H9 (cell line): ENCODE data around the gene PTCD1. TPM values are rescaled to one million over a fixed set of nuclear protein-coding genes. Genes with fewer than 3 reads are reported as not detected.

ENCODE experiments used
- DNase-seq: peaks from one replicate; pipeline ENCODE4 v3.0.0-alpha.2; 2017
- H2AFZ ChIP-seq: one replicate; pipeline ENCODE4 v1.6.1; 2013; ENCODE audit warnings: mild to moderate bottlenecking, low read length, control low read depth, moderate library complexity
- H2AK5ac ChIP-seq: 2 replicates; pipeline ENCODE4 v1.6.1; 2013; ENCODE audit warnings: low read length, control low read depth, mixed read lengths; ENCODE audit not compliant: insufficient read length
- H2BK120ac ChIP-seq: one replicate; pipeline ENCODE4 v1.6.1; 2013; ENCODE audit warnings: low read depth, mild to moderate bottlenecking, low read length, control low read depth, inconsistent platforms; ENCODE audit not compliant: poor library complexity, severe bottlenecking
- H2BK12ac ChIP-seq: 2 replicates; pipeline ENCODE4 v1.6.1; 2013; ENCODE audit warnings: low read length, control low read depth, mixed read lengths, low read depth; ENCODE audit not compliant: insufficient read length
- H2BK15ac ChIP-seq: 2 replicates; pipeline ENCODE4 v1.6.1; 2013; ENCODE audit warnings: low read depth, low read length, control low read depth
- H2BK20ac ChIP-seq: one replicate; pipeline ENCODE4 v1.6.1; 2013; ENCODE audit warnings: low read depth, mild to moderate bottlenecking, low read length, control low read depth, inconsistent platforms; ENCODE audit not compliant: poor library complexity, severe bottlenecking
- H2BK5ac ChIP-seq: 2 replicates; pipeline ENCODE4 v1.6.1; 2013; ENCODE audit warnings: low read length, control low read depth, mixed read lengths; ENCODE audit not compliant: insufficient read length
- H3K14ac ChIP-seq: 2 replicates; pipeline ENCODE4 v1.6.1; 2013; ENCODE audit warnings: low read length, control low read depth; ENCODE audit not compliant: insufficient read depth
- H3K18ac ChIP-seq: 2 replicates; pipeline ENCODE4 v1.6.1; 2013; ENCODE audit warnings: low read depth, mild to moderate bottlenecking, mixed read lengths, low read length, control low read depth; ENCODE audit not compliant: insufficient read length
- H3K23ac ChIP-seq: 2 replicates; pipeline ENCODE4 v1.6.1; 2013; ENCODE audit warnings: low read length, control low read depth, mixed read lengths, low read depth; ENCODE audit not compliant: insufficient read length
- H3K23me2 ChIP-seq: 2 replicates; pipeline ENCODE4 v1.6.1; 2013; ENCODE audit warnings: low read depth, mild to moderate bottlenecking, mixed read lengths, low read length, control low read depth; ENCODE audit not compliant: insufficient read length, poor library complexity, severe bottlenecking
- H3K27ac ChIP-seq: 2 replicates; pipeline ENCODE4 v1.5.1; 2013; ENCODE audit warnings: low read length, control low read depth, mixed read lengths, low read depth; ENCODE audit not compliant: insufficient read length
- H3K27me3 ChIP-seq: 2 replicates; pipeline ENCODE4 v1.6.1; 2013; ENCODE audit warnings: low read length, control low read depth, inconsistent platforms; ENCODE audit not compliant: insufficient read depth
- H3K4ac ChIP-seq: 2 replicates; pipeline ENCODE4 v1.6.1; 2013; ENCODE audit warnings: low read depth, mild to moderate bottlenecking, control low read depth, inconsistent platforms, low read length, moderate library complexity
- H3K4me1 ChIP-seq: 2 replicates; pipeline ENCODE4 v1.6.1; 2013; ENCODE audit warnings: low read length, control low read depth, inconsistent platforms; ENCODE audit not compliant: insufficient read depth
- H3K4me2 ChIP-seq: 2 replicates; pipeline ENCODE4 v1.6.1; 2013; ENCODE audit warnings: low read length, control low read depth, mixed read lengths; ENCODE audit not compliant: insufficient read length, insufficient read depth
- H3K56ac ChIP-seq: 2 replicates; pipeline ENCODE4 v1.6.1; 2013; ENCODE audit warnings: low read depth, mild to moderate bottlenecking, mixed read lengths, low read length, control low read depth; ENCODE audit not compliant: insufficient read length
- H3K79me1 ChIP-seq: 2 replicates; pipeline ENCODE4 v1.6.1; 2013; ENCODE audit warnings: low read depth, mild to moderate bottlenecking, moderate library complexity, low read length, control low read depth, inconsistent platforms; ENCODE audit not compliant: insufficient read depth, poor library complexity, severe bottlenecking
- H3K79me2 ChIP-seq: 2 replicates; pipeline ENCODE4 v1.6.1; 2013; ENCODE audit warnings: low read length, control low read depth, inconsistent platforms; ENCODE audit not compliant: insufficient read depth
- H3K9ac ChIP-seq: 2 replicates; pipeline ENCODE4 v1.6.1; 2013; ENCODE audit warnings: low read length, control low read depth, mixed read lengths; ENCODE audit not compliant: insufficient read length; ENCODE audit errors: extremely low read depth
- H3K9me3 ChIP-seq: one replicate; pipeline ENCODE4 v1.6.1; 2013; ENCODE audit warnings: low read depth, low read length, inconsistent platforms; ENCODE audit not compliant: control insufficient read depth
- H3T11ph ChIP-seq: one replicate; pipeline ENCODE4 v1.6.1; 2013; ENCODE audit warnings: mild to moderate bottlenecking, low read length, control low read depth, inconsistent platforms
- H4K20me1 ChIP-seq: one replicate; pipeline ENCODE4 v1.6.1; 2013; ENCODE audit not compliant: control insufficient read depth, insufficient read length, insufficient read depth
- H4K5ac ChIP-seq: 2 replicates; pipeline ENCODE4 v1.6.1; 2013; ENCODE audit warnings: low read depth, mild to moderate bottlenecking, mixed read lengths, low read length, control low read depth; ENCODE audit not compliant: insufficient read length
- H4K8ac ChIP-seq: replicated peaks from 2 replicates; pipeline ENCODE4 v1.6.1; 2013; ENCODE audit warnings: low read length, control low read depth, mixed read lengths, low read depth; ENCODE audit not compliant: insufficient read length
- H4K91ac ChIP-seq: 2 replicates; pipeline ENCODE4 v1.6.1; 2013; ENCODE audit warnings: low read depth, mild to moderate bottlenecking, moderate library complexity, mixed read lengths, low read length, control low read depth; ENCODE audit not compliant: insufficient read length
- H3K27ac Mint-ChIP-seq, 3 experiments: 2 replicates in 2 of 3; 3 replicates in 1 of 3; pipeline ENCODE4 v1.8.0; 2020 to 2021; ENCODE audit warnings: mixed read lengths in 3 of 3, mild to moderate bottlenecking in 1 of 3, moderate library complexity in 1 of 3
- H3K27me3 Mint-ChIP-seq: 2 replicates; pipeline ENCODE4 v1.8.0; 2021; ENCODE audit warnings: low read depth, mild to moderate bottlenecking, moderate library complexity, mixed read lengths
- H3K36me3 Mint-ChIP-seq, 3 experiments: 2 replicates in 2 of 3; 3 replicates in 1 of 3; pipeline ENCODE4 v1.8.0; 2020 to 2021; ENCODE audit warnings: low read depth in 3 of 3, mixed read lengths in 3 of 3; ENCODE audit not compliant: insufficient read depth in 1 of 3
- H3K4me1 Mint-ChIP-seq, 2 experiments: 2 replicates each; pipeline ENCODE4 v1.8.0; 2020; ENCODE audit warnings: mixed read lengths in 2 of 2
- H3K4me3 Mint-ChIP-seq, 2 experiments: 2 replicates in 1 of 2; 3 replicates in 1 of 2; pipeline ENCODE4 v1.8.0; 2020 to 2021; ENCODE audit warnings: mild to moderate bottlenecking in 2 of 2, mixed read lengths in 2 of 2, moderate library complexity in 1 of 2
- H3K9me3 Mint-ChIP-seq, 2 experiments: 2 replicates in 1 of 2; 3 replicates in 1 of 2; pipeline ENCODE4 v1.8.0; 2020; ENCODE audit warnings: mild to moderate bottlenecking in 2 of 2, mixed read lengths in 2 of 2, moderate library complexity in 1 of 2
- WGBS: extraction: QIAGEN DNeasy Blood & Tissue Kit; methylation state at CpG from one replicate; pipeline ENCODE4 v1.1.7; 2013; ENCODE audit warnings: missing lambda C conversion rate, low lambda C conversion rate, mixed read lengths; ENCODE audit not compliant: insufficient read length; ENCODE audit errors: extremely low coverage; 5-methylcytosine and 5-hydroxymethylcytosine counted together
- total RNA-seq: library from RNA; stranded (reverse); gene quantifications from 2 replicates; pipeline ENCODE4 v1.2.1, GENCODE V29; 2021
- TF ChIP-seq, protein P1 (sequence below): fragments of 200-600 bp; sonication (generic); conservative IDR thresholded peaks from 3 replicates; pipeline ENCODE4 v1.8.0; 2021; ENCODE audit warnings: antibody characterized with exemption, mild to moderate bottlenecking

PTCD1 gene
- total RNA-seq, 1 experiment from 2014 or later: 12.8 TPM

- H3K23ac ChIP-seq: no peak overlapping the region
- H4K8ac ChIP-seq: no peak overlapping the region
- no peak for DNase-seq
- H3K9me3 ChIP-seq: no peaks in the 10 kb centered on the region
- Mint-ChIP-seq H3K27me3 (peaks cover 13% of the 10 kb centered on the region), H3K36me3 (peaks cover 7 to 12% (median 8%) of the 10 kb centered on the region in 3 experiments; a peak in 6 of 7 replicates), H3K27ac (peak overlapping the region in 2 of 3 experiments; percentile 25 to 48; a peak in 3 of 7 replicates), H3K4me3 (peak overlapping the region; percentile 70 to 86), H3K9me3 (no peaks in the 10 kb centered on the region), H3K4me1 (peaks cover 3% of the 10 kb centered on the region in 2 experiments)
- TF ChIP-seq, protein P1, sequence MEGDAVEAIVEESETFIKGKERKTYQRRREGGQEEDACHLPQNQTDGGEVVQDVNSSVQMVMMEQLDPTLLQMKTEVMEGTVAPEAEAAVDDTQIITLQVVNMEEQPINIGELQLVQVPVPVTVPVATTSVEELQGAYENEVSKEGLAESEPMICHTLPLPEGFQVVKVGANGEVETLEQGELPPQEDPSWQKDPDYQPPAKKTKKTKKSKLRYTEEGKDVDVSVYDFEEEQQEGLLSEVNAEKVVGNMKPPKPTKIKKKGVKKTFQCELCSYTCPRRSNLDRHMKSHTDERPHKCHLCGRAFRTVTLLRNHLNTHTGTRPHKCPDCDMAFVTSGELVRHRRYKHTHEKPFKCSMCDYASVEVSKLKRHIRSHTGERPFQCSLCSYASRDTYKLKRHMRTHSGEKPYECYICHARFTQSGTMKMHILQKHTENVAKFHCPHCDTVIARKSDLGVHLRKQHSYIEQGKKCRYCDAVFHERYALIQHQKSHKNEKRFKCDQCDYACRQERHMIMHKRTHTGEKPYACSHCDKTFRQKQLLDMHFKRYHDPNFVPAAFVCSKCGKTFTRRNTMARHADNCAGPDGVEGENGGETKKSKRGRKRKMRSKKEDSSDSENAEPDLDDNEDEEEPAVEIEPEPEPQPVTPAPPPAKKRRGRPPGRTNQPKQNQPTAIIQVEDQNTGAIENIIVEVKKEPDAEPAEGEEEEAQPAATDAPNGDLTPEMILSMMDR: no peak
- no peak overlapping the region for H3K18ac ChIP-seq
- H3K27me3 ChIP-seq: no peaks in the 10 kb centered on the region
- H2BK12ac ChIP-seq: no peak overlapping the region
- H3K9ac ChIP-seq: no peak overlapping the region
- H4K5ac ChIP-seq: no peak overlapping the region
- no peak overlapping the region for H2BK120ac ChIP-seq
- no peak overlapping the region for H2AK5ac ChIP-seq
- H3K56ac ChIP-seq: no peak overlapping the region
- no CpG with 5 or more reads among the region's 41 CpGs for WGBS
- no peak overlapping the region for H3K27ac ChIP-seq
- H3K14ac ChIP-seq: no peak overlapping the region
- H3K4me1 ChIP-seq: no peaks in the 10 kb centered on the region
- H4K20me1 ChIP-seq: no peaks in the 10 kb centered on the region
- peaks cover 3% of the 10 kb centered on the region for H3K23me2 ChIP-seq
- H2BK15ac ChIP-seq: no peak overlapping the region
- no peak overlapping the region for H2AFZ ChIP-seq
- no peak overlapping the region for H3K4ac ChIP-seq
- no peak overlapping the region for H3T11ph ChIP-seq
- H3K79me2 ChIP-seq: no peaks in the 10 kb centered on the region
- H2BK5ac ChIP-seq: no peak overlapping the region
- no peak overlapping the region for H2BK20ac ChIP-seq
- no peak overlapping the region for H4K91ac ChIP-seq
- H3K79me1 ChIP-seq: no peaks in the 10 kb centered on the region
- H3K4me2 ChIP-seq: peak overlapping the region; percentile 52
Observed at GRCh38 chr7:99373091-99374066, 65.2 kb downstream of the PTCD1 start.
